ENCODE results near the gene AKT3. TPM values are rescaled to one million over a fixed set of nuclear protein-coding genes. Genes with fewer than 3 reads are reported as not detected.
"Not testable (repeated sequence)": the region's sequence is repeated elsewhere in the genome, so short reads cannot be mapped to it uniquely, and the experiment has no call there.

Gene AKT3
- total RNA-seq, 1 donor from 2014 or later: 35.3 TPM

GRCh38 chr1:243834130-243834529 lies 15.9 kb downstream of the AKT3 start:
- intact Hi-C loops (cut with micrococcal nuclease): no loop called here
- H3K9me3 Mint-ChIP-seq: peaks cover 25% of the 10 kb centered on the region
- H3K27me3 Mint-ChIP-seq (ENCODE audit: low read depth): no peaks in the 10 kb centered on the region
- no peak for DNase-seq (ENCODE audit: low spot score)
- H3K27ac Mint-ChIP-seq: no peak overlapping the region
- peaks cover 41% of the 10 kb centered on the region for H3K36me3 Mint-ChIP-seq (ENCODE audit: low read depth)
- no peak overlapping the region for H3K4me3 Mint-ChIP-seq (ENCODE audit: low read depth)
- H3K4me1 Mint-ChIP-seq (ENCODE audit: low read depth): peaks cover 20% of the 10 kb centered on the region

- Mint-ChIP-seq H3K36me3 (ENCODE audit: low read depth) (peaks cover 39% of the 10 kb centered on the region), H3K4me1 (ENCODE audit: low read depth) (peaks cover 17% of the 10 kb centered on the region), H3K27me3 (ENCODE audit: low read depth) (no peaks in the 10 kb centered on the region), H3K4me3 (ENCODE audit: low read depth) (no peak overlapping the region), H3K27ac (no peak overlapping the region), H3K9me3 (peaks cover 24% of the 10 kb centered on the region)
- intact Hi-C loops (cut with micrococcal nuclease): no loop called here
- DNase-seq (ENCODE audit: low spot score): no peak
Measured at GRCh38 chr1:243831463-243831862, 18.6 kb downstream of the AKT3 start.

GRCh38 chr1:243827206-243827605 lies 22.8 kb downstream of the AKT3 start:
- Mint-ChIP-seq H3K27ac (no peak overlapping the region), H3K27me3 (ENCODE audit: low read depth) (no peaks in the 10 kb centered on the region), H3K36me3 (ENCODE audit: low read depth) (peaks cover 33% of the 10 kb centered on the region), H3K4me1 (ENCODE audit: low read depth) (peaks cover 19% of the 10 kb centered on the region), H3K4me3 (ENCODE audit: low read depth) (no peak overlapping the region), H3K9me3 (peaks cover 29% of the 10 kb centered on the region)
- DNase-seq (ENCODE audit: low spot score): no peak
- intact Hi-C loops (cut with micrococcal nuclease): no loop called here

GRCh38 chr1:243824907-243825306 lies 25.1 kb downstream of the AKT3 start:
- H3K27ac Mint-ChIP-seq; DNase-seq (ENCODE audit: low spot score); intact Hi-C loops (cut with micrococcal nuclease); H3K27me3 Mint-ChIP-seq (ENCODE audit: low read depth); H3K4me3 Mint-ChIP-seq (ENCODE audit: low read depth): not testable (repeated sequence)
- Mint-ChIP-seq H3K9me3 (peaks cover 50% of the 10 kb centered on the region), H3K4me1 (ENCODE audit: low read depth) (peaks cover 17% of the 10 kb centered on the region), H3K36me3 (ENCODE audit: low read depth) (peaks cover 56% of the 10 kb centered on the region)

GRCh38 chr1:243821177-243821680 lies 28.8 kb downstream of the AKT3 start:
- DNase-seq (ENCODE audit: low spot score): no peak
- intact Hi-C loops (cut with micrococcal nuclease): no loop called here
- Mint-ChIP-seq H3K27me3 (ENCODE audit: low read depth) (no peaks in the 10 kb centered on the region), H3K27ac (no peak overlapping the region), H3K36me3 (ENCODE audit: low read depth) (peaks cover 49% of the 10 kb centered on the region), H3K4me3 (ENCODE audit: low read depth) (no peak overlapping the region), H3K9me3 (peaks cover 53% of the 10 kb centered on the region), H3K4me1 (ENCODE audit: low read depth) (peaks cover 5% of the 10 kb centered on the region)

GRCh38 chr1:243819438-243819839 lies 30.6 kb downstream of the AKT3 start:
- Mint-ChIP-seq H3K9me3 (peaks cover 55% of the 10 kb centered on the region), H3K27me3 (ENCODE audit: low read depth) (no peaks in the 10 kb centered on the region), H3K36me3 (ENCODE audit: low read depth) (peaks cover 44% of the 10 kb centered on the region), H3K4me1 (ENCODE audit: low read depth) (peaks cover 5% of the 10 kb centered on the region), H3K4me3 (ENCODE audit: low read depth) (no peak overlapping the region), H3K27ac (no peak overlapping the region)
- DNase-seq (ENCODE audit: low spot score): no peak
- intact Hi-C loops (cut with micrococcal nuclease): no loop called here

- Mint-ChIP-seq H3K27ac (no peak overlapping the region), H3K4me1 (ENCODE audit: low read depth) (peaks cover 5% of the 10 kb centered on the region), H3K27me3 (ENCODE audit: low read depth) (no peaks in the 10 kb centered on the region), H3K9me3 (peaks cover 53% of the 10 kb centered on the region), H3K36me3 (ENCODE audit: low read depth) (peaks cover 40% of the 10 kb centered on the region), H3K4me3 (ENCODE audit: low read depth) (no peak overlapping the region)
- DNase-seq (ENCODE audit: low spot score): no peak
- intact Hi-C loops (cut with micrococcal nuclease): no loop called here
Measured at GRCh38 chr1:243818978-243819377, 31.1 kb downstream of the AKT3 start.

GRCh38 chr1:243814718-243815117 lies 35.3 kb downstream of the AKT3 start:
- intact Hi-C loops (cut with micrococcal nuclease): no loop called here
- no peak for DNase-seq (ENCODE audit: low spot score)
- no peaks in the 10 kb centered on the region for H3K4me1 Mint-ChIP-seq (ENCODE audit: low read depth)

GRCh38 chr1:243807346-243807745 lies 42.7 kb downstream of the AKT3 start:
- DNase-seq (ENCODE audit: low spot score); H3K27ac Mint-ChIP-seq; intact Hi-C loops (cut with micrococcal nuclease); H3K4me3 Mint-ChIP-seq (ENCODE audit: low read depth); H3K27me3 Mint-ChIP-seq (ENCODE audit: low read depth); H3K9me3 Mint-ChIP-seq: not testable (repeated sequence)
- Mint-ChIP-seq H3K4me1 (ENCODE audit: low read depth) (peaks cover 34% of the 10 kb centered on the region), H3K36me3 (ENCODE audit: low read depth) (peaks cover 19% of the 10 kb centered on the region)

More at GRCh38 chr1:243814718-243815117, 35.3 kb downstream of the AKT3 start:
- no peaks in the 10 kb centered on the region for H3K27me3 Mint-ChIP-seq (ENCODE audit: low read depth)
- no peak overlapping the region for H3K27ac Mint-ChIP-seq
- H3K9me3 Mint-ChIP-seq: peaks cover 22% of the 10 kb centered on the region
- peaks cover 12% of the 10 kb centered on the region for H3K36me3 Mint-ChIP-seq (ENCODE audit: low read depth)
- H3K4me3 Mint-ChIP-seq (ENCODE audit: low read depth): no peak overlapping the region

GRCh38 chr1:243806310-243806709 lies 43.7 kb downstream of the AKT3 start:
- H3K36me3 Mint-ChIP-seq (ENCODE audit: low read depth): peaks cover 18% of the 10 kb centered on the region
- H3K27me3 Mint-ChIP-seq (ENCODE audit: low read depth): no peaks in the 10 kb centered on the region
- no peak overlapping the region for H3K4me3 Mint-ChIP-seq (ENCODE audit: low read depth)
- H3K4me1 Mint-ChIP-seq (ENCODE audit: low read depth): peaks cover 34% of the 10 kb centered on the region
- no peak for DNase-seq (ENCODE audit: low spot score)
- no peak overlapping the region for H3K27ac Mint-ChIP-seq
- H3K9me3 Mint-ChIP-seq: peaks cover 6% of the 10 kb centered on the region
- intact Hi-C loops (cut with micrococcal nuclease): no loop called here

GRCh38 chr1:243802736-243803135 lies 47.3 kb downstream of the AKT3 start:
- peaks cover 42% of the 10 kb centered on the region for H3K4me1 Mint-ChIP-seq (ENCODE audit: low read depth)
- intact Hi-C loops (cut with micrococcal nuclease): loop anchor here (5.0 kb wide), 1 partner anchor 35 kb away; no protein-coding TSS in a partner anchor

GRCh38 chr1:243801378-243801777 lies 48.7 kb downstream of the AKT3 start:
- H3K36me3 Mint-ChIP-seq (ENCODE audit: low read depth): peaks cover 13% of the 10 kb centered on the region

More at GRCh38 chr1:243802736-243803135, 47.3 kb downstream of the AKT3 start:
- Mint-ChIP-seq H3K4me3 (ENCODE audit: low read depth) (no peak overlapping the region), H3K27ac (no peak overlapping the region), H3K27me3 (ENCODE audit: low read depth) (no peaks in the 10 kb centered on the region), H3K36me3 (ENCODE audit: low read depth) (peaks cover 14% of the 10 kb centered on the region), H3K9me3 (no peaks in the 10 kb centered on the region)
- no peak for DNase-seq (ENCODE audit: low spot score)

GRCh38 chr1:243799908-243800307 lies 50.1 kb downstream of the AKT3 start:
- no peaks in the 10 kb centered on the region for H3K27me3 Mint-ChIP-seq (ENCODE audit: low read depth)
- H3K36me3 Mint-ChIP-seq (ENCODE audit: low read depth): peaks cover 13% of the 10 kb centered on the region
- H3K9me3 Mint-ChIP-seq: no peaks in the 10 kb centered on the region
- intact Hi-C loops (cut with micrococcal nuclease): loop anchor here (5.0 kb wide), 1 partner anchor 37 kb away; no protein-coding TSS in a partner anchor
- H3K4me3 Mint-ChIP-seq (ENCODE audit: low read depth): no peak overlapping the region
- no peak for DNase-seq (ENCODE audit: low spot score)
- no peak overlapping the region for H3K27ac Mint-ChIP-seq
- H3K4me1 Mint-ChIP-seq (ENCODE audit: low read depth): peaks cover 28% of the 10 kb centered on the region

More at GRCh38 chr1:243801378-243801777, 48.7 kb downstream of the AKT3 start:
- no peak for DNase-seq (ENCODE audit: low spot score)
- Mint-ChIP-seq H3K4me1 (ENCODE audit: low read depth) (peaks cover 36% of the 10 kb centered on the region), H3K27me3 (ENCODE audit: low read depth) (no peaks in the 10 kb centered on the region), H3K9me3 (no peaks in the 10 kb centered on the region), H3K27ac (no peak overlapping the region), H3K4me3 (ENCODE audit: low read depth) (no peak overlapping the region)
- intact Hi-C loops (cut with micrococcal nuclease): loop anchor here (5.0 kb wide), 1 partner anchor 36 kb away; no protein-coding TSS in a partner anchor
